Erythroblast (primary cell): ENCODE data around the gene OPCML.

Source experiments
- GATA1 ChIP-seq: IDR thresholded peaks from 2 replicates; pipeline ENCODE4 v1.6.1; 2011; ENCODE audit warnings: low read depth, mild to moderate bottlenecking, control low read depth, low read length, moderate library complexity
- POLR2A ChIP-seq: IDR thresholded peaks from 2 replicates; pipeline ENCODE4 v1.6.1; 2011; ENCODE audit warnings: mild to moderate bottlenecking, low read length

- no peak for TF ChIP-seq POLR2A
- TF ChIP-seq GATA1, result no peak
These were observed 1057.3 kb downstream of the OPCML start for GRCh38 chr11:132475026-132475425.
